HG03378 (cell line): Measurements from ENCODE around the gene DDX6.
"Not testable (repeated sequence)": the region's sequence is repeated elsewhere in the genome, so short reads cannot be mapped to it uniquely, and the experiment has no call there.

Experiments
- ATAC-seq: cut with Tn5 transposase; IDR thresholded peaks from one replicate; pipeline ENCODE4 v1.9.1; 2021; ENCODE audit warnings: mild to moderate bottlenecking, moderate library complexity; ENCODE audit not compliant: unreplicated experiment

The DDX6 gene

GRCh38 chr11:118791111-118791960 is at the start of gene DDX6:
DDX6 (minus strand) TSS chr11:118791164; CDS start chr11:118786251, 4,913 bp downstream.
- ATAC-seq, result no peak

DNA sequence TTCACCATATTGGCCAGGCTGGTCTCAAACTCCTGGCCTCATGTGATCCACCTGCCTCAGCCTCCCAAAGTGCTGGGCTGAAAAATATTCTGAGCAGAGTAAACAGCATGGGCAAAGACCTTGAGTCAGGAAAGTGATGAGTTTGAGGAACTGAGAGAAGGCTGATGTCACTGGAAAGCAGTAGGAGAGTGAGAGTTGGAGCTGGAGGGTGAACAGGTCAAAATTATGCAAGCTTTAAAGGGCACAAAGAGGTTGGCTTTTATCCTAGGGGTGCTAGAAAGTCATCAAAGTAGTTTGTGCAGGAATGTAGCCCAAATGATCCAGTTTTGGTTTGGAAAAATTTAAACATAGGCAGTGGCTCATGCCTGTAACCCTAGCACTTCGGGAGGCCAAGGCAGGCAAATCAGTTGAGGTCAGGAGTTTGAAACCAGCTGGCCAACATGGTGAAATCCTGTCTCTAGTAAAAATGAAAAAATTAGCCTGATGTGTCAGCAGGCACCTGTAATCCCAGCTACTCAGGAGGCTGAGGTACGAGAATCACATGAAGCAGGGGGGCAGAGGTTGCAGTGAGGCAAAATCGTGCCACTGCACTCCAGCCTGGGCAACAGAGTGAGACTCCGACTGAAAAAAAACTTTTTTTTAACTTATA is 48.1 kb upstream of the DDX6 start:
- ATAC-seq, result peak; percentile 74

DNA sequence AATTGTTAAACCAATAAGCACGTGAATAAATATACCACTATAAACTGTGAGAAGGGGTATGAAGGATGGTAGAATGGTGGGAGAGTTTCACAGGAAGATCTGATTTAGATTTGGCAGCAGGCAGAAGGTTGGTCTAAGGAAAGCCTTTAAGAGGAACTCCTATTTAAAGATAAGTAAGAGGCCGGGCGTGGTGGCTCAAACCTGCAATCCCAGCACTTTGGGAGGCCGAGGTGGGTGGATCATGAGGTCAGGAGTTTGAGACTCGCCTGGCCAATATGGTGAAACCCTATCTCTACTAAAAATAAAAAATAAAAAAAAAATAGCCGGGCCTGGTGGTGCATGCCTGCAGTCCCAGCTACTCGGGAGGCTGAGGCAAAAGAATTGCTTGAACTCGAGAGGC is 46.9 kb upstream of the DDX6 start:
- ATAC-seq, result no peak

DNA sequence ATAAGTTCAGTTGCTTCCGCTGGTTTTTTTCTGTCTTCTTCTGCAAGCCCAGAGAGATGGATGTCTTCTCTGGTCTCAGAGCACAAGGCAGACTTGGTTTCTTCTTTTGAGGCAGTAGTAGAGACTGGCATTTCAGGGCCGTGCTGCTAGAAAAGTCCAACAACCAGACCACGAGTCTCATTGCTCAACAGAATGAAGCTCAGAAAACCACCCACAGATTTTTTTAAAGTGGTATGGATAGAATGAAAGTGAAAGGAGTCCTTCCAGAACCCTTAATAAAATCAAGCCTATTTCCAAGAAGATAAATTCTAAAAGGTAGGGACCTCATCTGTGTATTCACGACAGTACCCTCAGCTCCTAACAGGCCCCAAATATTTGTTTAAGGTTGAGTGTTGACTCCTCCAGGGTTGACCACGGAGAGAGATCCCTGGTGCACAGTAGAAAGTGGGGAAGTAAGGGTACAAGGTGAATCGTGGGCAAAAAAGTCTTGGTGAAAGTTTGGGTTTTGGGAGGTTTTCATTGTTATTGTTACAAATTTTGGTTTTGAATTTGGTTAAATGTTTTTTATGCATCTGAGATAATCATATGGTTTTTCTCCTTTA is 43.6 kb upstream of the DDX6 start:
- ATAC-seq, result no peak

DNA sequence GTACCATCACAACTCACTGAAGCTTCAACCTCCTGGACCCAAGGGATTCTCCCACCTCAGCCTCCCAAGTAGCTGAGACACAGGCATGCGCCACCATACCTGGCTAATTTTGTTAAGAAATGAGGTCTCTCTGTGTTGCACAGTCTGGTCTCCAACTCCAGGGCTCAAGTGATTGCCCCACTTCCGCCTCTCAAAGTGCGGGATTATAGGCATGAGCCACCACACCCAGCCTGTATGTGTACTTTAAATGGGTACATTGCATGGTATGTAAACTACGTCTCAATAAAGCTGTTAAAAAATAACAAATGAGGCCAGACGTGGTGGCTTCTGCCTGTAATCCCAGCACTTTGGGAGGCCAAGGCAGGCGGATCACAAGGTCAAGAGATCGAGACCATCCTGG is 36.2 kb upstream of the DDX6 start:
- ATAC-seq, result no peak

GRCh38 chr11:118822936-118823510 is 32.1 kb upstream of the DDX6 start:
- ATAC-seq, result not testable (repeated sequence)

GRCh38 chr11:118820412-118821357 is 29.7 kb upstream of the DDX6 start:
- peak; percentile 89 for ATAC-seq

DNA sequence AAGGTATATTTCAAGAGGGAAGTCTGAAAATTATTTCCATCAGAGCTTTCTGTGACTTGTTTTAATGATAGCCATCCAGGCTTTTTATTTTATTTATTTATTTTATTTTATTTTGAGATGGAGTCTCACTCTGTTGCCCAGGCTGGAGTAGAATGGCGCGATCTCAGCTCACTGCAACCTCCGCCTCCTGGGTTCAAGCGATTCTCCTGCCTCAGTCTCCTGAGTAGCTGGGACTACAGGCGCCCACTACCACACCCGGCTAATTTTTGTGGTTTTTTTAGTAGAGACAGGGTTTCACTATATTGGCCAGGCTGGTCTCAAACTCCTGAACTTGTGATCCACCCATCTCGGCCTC is 29.0 kb upstream of the DDX6 start:
- not testable (repeated sequence) for ATAC-seq

- no peak for ATAC-seq
Observed at GRCh38 chr11:118819334-118820024, 28.5 kb upstream of the DDX6 start.

- no peak for ATAC-seq
Observed at GRCh38 chr11:118818130-118818529, 27.2 kb upstream of the DDX6 start.

- ATAC-seq, result no peak
Observed at GRCh38 chr11:118813551-118813950, 22.6 kb upstream of the DDX6 start.

DNA sequence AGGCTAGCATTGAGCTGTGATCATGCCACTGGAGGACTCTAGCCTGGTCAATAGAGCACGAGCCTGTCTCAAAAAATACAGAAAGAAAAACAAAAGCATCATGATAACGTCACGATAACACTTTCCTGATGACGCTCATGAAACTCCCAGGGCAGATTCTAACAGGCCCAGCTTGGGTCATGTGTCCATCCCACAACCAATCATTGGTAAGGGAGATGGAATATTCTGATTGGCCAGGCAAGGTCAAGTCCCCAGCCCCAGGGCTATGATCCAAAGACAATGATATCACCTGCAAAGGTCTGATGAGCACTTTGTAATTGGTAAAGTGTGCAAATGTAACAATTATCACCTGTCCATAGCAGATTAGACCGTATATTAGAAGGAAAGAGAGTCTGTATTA is 21.5 kb upstream of the DDX6 start:
- no peak for ATAC-seq

DNA sequence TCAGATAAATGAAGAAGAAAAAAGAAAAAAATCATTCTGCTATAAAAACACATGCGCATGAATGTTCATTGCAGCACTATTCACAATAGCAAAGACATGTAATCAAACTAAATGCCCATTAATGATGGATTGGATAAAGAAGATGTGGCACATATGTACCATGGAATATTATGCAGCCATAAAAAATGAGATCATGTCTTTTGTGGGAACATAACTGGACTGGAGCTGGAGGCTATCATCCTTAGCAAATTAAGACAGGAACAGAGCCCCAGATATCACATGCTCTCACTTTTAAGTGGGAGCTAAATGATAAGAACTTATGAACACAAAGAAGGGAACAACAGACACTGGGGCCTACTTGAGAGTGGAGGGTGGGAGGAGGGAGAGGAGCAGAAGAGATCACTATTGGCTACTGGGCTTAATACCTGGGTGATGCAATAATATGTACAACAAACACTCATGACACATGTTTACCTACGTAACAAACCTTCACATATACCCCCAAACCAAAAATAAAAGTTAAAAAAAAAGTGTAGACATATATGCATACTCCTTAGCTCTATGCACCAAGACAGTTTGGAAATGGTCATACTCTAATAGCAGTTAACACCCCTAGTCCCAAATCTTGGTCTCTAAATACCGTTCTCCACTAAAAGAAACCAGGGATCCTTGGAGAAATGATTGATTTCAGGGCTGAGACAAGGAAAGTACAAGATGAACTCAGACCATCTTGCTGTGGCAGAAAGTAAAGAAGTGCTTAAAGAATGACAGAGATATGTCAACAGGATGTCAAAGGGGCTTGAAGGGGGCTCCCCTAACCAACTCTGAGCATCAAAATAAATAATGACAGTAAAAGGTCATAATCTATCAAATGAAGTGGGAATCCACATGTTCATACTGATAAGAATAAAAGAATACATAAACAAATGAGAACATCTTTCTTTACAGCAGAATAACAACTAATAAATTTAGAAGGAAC is 17.1 kb upstream of the DDX6 start:
- no peak for ATAC-seq

- ATAC-seq, result no peak
Observed at GRCh38 chr11:118806400-118806799, 15.4 kb upstream of the DDX6 start.

GRCh38 chr11:118804094-118804493 is 13.1 kb upstream of the DDX6 start:
- no peak for ATAC-seq

GRCh38 chr11:118799372-118799771 is 8.4 kb upstream of the DDX6 start:
- ATAC-seq, result no peak

- no peak for ATAC-seq
Observed at GRCh38 chr11:118797510-118797909, 6.5 kb upstream of the DDX6 start.

GRCh38 chr11:118792570-118793124 is 1.7 kb upstream of the DDX6 start:
- ATAC-seq, result peak; percentile 62
